ENCODE measurements around the gene EN1.
A peak's percentile ranks its signal among the peaks of the same experiment; 100 is the strongest.

The EN1 gene

GRCh38 chr2:118855451-118856279, 8.2 kb upstream of the EN1 start:
- DNase-seq (ENCODE audit: low read depth), result peak; percentile 66

DNA sequence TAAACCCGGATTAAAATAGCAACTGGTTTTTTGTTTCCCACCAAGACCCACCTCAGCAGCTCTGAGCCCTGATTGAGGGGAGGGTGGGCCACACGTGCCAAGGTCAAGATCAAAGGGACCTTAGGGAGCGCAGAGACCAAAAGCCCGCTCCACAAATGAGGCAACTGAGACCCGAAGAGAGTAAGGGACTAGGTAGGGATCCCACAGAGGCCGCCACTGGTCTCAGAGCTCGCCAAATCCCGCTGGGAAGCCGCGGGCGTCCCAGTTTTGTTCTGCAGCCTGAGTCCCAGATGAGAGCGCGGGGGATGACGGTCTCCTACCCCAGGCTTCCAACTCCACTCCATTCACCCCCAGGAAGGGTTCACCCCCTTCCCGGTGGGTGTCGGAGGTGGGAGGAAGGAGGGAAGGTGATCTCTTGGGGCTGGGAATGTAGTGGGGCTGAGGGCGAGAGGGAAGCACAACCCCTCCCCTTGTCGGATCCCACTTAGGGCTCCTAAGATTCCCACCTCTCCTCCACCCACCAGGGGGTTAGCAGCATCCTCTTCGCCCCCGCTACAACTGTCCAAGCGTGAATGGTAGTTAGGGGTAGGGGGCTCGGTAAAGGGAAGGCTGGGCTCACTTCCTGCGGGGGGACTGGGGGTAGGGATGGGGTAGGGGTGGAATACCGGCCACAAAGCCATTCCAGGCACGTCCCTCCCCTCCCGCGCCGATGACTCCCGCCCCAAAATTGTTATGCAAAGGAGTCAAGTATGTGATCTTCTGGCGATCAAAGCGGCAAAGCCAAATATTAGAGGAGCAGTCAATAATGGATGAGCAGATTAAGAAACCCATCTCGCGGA, 7.3 kb upstream of the EN1 start:
- DNase-seq (ENCODE audit: low read depth), result no peak

DNA sequence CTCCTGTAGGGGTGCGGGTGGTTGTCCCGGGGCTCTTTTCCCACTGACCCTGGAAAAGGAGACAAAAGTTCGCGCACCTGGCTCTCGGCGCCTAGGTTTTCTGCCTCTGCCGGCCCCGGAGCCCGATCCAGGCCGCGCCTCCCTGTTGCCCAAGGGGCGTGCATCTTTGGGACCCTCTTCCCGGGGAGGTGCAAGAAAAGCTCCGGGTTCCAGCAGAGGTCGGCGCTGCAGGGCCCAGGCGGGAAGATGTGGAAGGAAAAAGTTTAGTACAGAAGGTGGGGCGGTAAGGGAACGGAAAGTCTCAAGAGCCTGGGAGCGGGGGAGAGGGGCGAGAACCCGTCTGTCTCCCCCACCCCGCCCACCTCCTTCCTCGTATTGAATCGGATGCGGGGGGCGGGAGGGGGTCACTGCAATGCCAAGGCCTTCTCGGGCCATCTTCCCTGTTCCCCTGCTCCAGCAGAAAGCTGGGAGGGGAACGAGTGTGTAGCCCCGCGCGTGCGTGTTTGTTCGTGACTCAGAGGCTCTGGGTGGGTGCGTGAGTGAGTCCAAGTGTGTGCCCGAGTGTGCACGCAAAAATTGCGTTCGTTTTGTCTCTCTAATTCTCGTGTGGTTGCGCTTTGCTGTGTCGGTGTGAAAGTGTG, 6.3 kb upstream of the EN1 start:
- DNase-seq (ENCODE audit: low read depth), result no peak

DNA sequence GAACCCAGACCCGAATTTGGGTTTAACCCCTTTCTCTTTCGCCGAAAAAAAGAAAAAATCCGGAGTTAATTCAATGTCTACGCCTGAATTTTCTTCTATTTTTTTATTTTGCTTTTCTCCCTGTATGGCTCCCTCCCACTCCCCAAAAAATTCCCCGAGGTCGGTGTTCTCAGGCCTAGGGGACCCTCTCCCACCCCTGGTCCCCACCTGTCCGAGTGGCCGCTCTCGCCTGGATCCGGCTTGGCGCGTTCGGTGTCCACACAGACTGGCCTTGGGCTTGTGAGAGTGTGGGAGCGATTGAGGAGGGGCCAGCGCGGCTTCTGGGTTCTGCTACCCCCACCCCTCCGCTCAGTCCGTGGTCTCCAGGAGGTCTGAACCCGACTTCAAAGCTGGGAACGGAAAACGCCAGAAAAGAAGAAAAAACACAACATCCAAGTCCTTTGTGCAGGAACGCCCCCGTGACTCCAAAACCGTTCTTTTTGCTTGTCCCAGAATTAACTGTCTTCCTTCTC, 5.7 kb upstream of the EN1 start:
- no peak for DNase-seq (ENCODE audit: low read depth)

DNA sequence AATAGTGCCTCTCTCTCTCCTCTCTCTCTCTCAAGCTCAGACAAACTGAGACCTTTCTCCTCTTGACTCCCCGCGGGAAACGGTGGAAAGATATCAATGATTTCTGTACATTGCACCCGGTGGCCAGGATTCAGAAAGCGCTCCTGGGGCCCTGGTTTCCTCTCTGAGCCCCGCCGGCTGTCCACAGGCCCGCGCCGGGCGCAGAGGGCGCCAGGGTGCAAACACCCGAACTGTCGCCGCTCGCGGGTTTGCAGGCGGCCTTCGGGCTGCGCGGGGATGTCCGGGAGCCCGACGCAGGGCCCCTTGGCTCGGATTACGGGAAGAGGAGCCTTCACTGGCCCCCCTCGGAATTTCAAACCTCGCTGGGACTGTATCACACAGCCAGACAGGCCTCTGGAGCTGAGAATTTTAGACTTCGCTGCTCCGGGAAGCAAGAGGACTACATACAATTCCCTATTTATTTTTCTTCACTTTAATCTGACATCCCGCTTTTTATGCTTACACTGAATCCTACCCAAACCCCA, 5.2 kb upstream of the EN1 start:
- DNase-seq (ENCODE audit: low read depth), result no peak

- DNase-seq (ENCODE audit: low read depth), result no peak
These were observed 4.2 kb upstream of the EN1 start for GRCh38 chr2:118851650-118852049.

DNA sequence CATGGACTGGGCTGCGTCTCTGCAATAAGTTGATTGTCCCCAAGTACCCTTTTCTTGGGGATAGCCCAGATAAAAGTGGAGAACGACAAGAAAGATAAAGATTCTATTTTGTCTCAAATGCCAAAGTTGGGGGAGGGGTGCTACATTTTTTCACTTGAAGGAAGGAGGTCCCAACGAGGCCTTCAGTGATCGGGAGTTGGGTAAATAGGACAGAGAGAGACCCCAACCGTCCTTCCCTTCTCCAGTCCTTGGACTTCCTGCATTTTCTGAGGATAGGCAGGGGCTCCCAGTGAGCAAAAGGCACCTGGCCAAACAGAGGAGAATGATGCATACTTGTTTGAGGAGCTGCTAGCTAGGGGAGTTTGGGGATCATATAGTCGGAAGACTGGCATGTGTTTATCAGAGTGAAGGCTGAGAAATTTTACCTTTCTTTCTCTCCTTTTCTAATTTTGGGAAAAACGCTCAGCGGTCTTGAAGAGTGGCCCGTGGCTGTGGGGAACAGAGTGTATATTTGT, 3.5 kb upstream of the EN1 start:
- DNase-seq (ENCODE audit: low read depth), result no peak

GRCh38 chr2:118850168-118850900, 2.9 kb upstream of the EN1 start:
- DNase-seq (ENCODE audit: low read depth), result no peak

- DNase-seq (ENCODE audit: low read depth), result no peak
These were observed 2.0 kb upstream of the EN1 start for GRCh38 chr2:118849226-118850167.

DNA sequence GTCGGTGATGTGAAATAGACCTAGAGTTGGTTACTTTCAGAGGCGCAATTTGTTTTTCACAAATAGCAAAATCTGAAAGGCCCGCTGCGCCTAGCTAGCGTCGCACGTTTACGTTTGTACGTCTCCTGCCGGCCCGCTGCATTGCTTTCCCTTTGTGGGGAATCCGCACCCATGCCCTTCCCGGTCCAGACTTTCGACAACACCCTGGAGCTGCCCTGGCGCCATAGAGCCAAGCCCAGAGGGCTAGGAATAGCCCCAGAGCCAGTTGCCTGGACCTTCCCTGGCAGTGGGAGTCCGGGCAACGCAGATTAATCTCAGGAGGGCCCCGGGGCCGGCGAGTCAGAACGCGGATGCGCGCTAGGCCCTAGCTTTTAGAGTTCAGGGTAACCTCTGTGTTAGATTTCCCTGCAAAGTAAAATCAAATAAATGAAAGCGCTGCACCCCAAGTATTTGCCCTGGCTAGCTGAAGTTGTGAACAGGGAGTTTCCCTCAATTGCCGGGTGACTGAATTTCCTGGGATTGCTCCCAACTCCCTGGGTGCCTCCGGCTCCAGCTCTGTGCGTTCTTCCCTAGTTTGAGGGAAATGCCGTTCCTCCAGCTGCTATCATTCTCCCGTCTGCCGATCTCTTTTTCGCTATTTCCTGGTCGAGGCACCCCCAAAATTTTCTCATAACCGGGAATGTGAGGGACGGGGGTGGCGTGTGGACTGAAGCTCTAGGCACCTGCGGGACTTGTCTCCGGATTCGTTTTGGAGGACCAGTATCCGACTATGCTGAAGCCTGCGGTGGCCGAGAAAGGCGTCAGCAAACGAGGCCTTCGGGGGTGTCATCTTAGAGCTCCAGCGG, 1.2 kb upstream of the EN1 start:
- no peak for DNase-seq (ENCODE audit: low read depth)

DNA sequence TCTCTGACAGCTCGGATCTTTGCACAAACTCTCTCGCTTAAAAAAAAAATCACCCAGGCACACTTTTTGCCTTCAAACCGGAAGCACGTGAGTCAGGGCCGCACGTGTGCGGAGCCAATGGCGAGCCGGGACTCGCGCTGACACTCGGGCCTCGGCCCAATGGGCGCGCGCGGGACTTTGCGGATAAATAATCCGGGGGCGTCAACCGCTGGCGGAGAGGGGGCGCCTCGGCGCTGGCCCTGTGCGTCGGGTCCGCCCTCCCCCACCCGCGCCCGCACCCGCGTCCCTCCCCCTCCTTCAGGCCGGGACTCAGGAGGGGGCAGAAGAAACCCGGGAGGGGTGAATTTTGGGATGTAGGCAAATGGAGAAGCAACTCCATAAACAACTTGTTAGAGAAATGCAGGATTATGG, 319 bp upstream of the EN1 start:
- DNase-seq (ENCODE audit: low read depth), result no peak

GRCh38 chr2:118846442-118846952, 951 bp downstream of the EN1 start:
- no peak for DNase-seq (ENCODE audit: low read depth)

- DNase-seq (ENCODE audit: low read depth), result no peak
These were observed 1.7 kb downstream of the EN1 start for GRCh38 chr2:118845522-118846441.

DNA sequence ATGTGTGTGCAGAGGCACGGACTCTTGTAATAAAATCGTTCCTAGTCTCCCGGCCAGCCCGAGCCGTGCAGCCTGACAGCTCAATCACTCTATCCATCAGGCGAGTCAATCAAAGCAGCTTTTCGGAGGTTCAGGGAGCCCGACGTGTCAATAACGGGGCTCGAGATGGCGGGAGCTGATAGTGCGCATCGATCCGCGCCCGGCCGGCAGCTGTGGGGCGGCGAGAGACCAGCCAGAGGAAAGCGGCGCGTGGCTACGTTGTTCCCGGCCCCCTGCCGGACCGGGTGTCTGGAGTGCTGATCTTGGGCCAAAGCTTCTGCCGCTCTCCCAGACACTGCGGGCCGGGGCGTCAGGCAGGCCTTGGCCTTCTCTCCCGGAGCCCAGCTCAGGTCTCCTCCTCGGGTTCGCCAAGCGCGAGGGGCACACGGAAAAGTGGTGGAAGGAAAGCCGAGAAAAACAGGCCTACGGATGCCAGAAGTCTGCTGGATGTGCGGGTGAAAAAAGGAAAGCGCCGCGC, 2.4 kb downstream of the EN1 start:
- DNase-seq (ENCODE audit: low read depth), result no peak

GRCh38 chr2:118844261-118845004, 3.0 kb downstream of the EN1 start:
- DNase-seq (ENCODE audit: low read depth), result no peak

GRCh38 chr2:118843483-118844132, 3.8 kb downstream of the EN1 start:
- no peak for DNase-seq (ENCODE audit: low read depth)
